Sigmoid colon (tissue), 7 donors: ENCODE data around the gene CFAP46. TPM values are rescaled to one million over a fixed set of nuclear protein-coding genes. Genes with fewer than 3 reads are reported as not detected.

Source experiments
- DNase-seq: peaks from one replicate; pipeline ENCODE4 v3.0.0-alpha.2; 2019
- H3K27ac ChIP-seq, 4 donors: fragments of 200-600 bp; sonication (generic); one replicate each; pipeline ENCODE4 v1.5.1; 2016 to 2019; ENCODE audit warnings: mild to moderate bottlenecking in 1 of 4
- H3K27me3 ChIP-seq, 3 donors: fragments of 200-600 bp; sonication (generic); one replicate each; pipeline ENCODE4 v1.5.1; 2019; ENCODE audit warnings: mild to moderate bottlenecking in 1 of 3
- H3K36me3 ChIP-seq, 4 donors: fragments of 200-600 bp; sonication (generic); one replicate each; pipeline ENCODE4 v1.5.1; 2016 to 2019
- H3K4me1 ChIP-seq, 4 donors: fragments of 200-600 bp; sonication (generic); one replicate each; pipeline ENCODE4 v1.5.1; 2017 to 2019
- H3K4me3 ChIP-seq, 4 donors: fragments of 200-600 bp; sonication (generic); one replicate each; pipeline ENCODE4 v1.5.1; 2017 to 2019; ENCODE audit warnings: mild to moderate bottlenecking in 2 of 4, moderate library complexity in 1 of 4
- H3K9me3 ChIP-seq, 4 donors: fragments of 200-600 bp in 3 of 4; sonication (generic) in 3 of 4; one replicate each; pipeline versions ENCODE4 v1.5.1 to v1.6.1; 2013 to 2019
- EP300 ChIP-seq, 4 donors: sonication (generic); formaldehyde crosslinking; IDR thresholded peaks; one replicate each; pipeline ENCODE4 v1.6.1; 2017; ENCODE audit warnings: antibody characterized with exemption in 4 of 4
- POLR2A ChIP-seq, 2 donors: fragments of 450-650 bp; IDR thresholded peaks; one replicate each; pipeline ENCODE4 v1.6.1; 2016; ENCODE audit warnings: antibody characterized with exemption in 2 of 2, mild to moderate bottlenecking in 2 of 2, moderate library complexity in 2 of 2
- POLR2AphosphoS5 ChIP-seq, 4 donors: sonication (generic); formaldehyde crosslinking; IDR thresholded peaks; one replicate each; pipeline ENCODE4 v1.6.1; 2017; ENCODE audit warnings: antibody characterized with exemption in 4 of 4
- WGBS, 2 donors: extraction: QIAGEN DNeasy Blood & Tissue Kit; methylation state at CpG; one replicate each; pipeline ENCODE4 v1.1.7; 2013; 5-methylcytosine and 5-hydroxymethylcytosine counted together
- intact Hi-C: fragments of 100-400 bp; cut with DNase I; formaldehyde crosslinking; loops from one replicate; pipeline ENCODE4 v1.15.1; 2023
- polyA plus RNA-seq, 3 donors: library from polyadenylated mRNA; stranded (reverse); fragments of 200-250 nt; gene quantifications; one replicate each; pipeline ENCODE4 v1.2.3, GENCODE V29; 2013
- total RNA-seq, 4 donors: library from RNA; depleted of rRNA; stranded (reverse); fragments of >200 nt; gene quantifications; one replicate each; pipeline ENCODE4 v1.1.0, GENCODE V29; 2016
- TF ChIP-seq, protein P1 (sequence below), 4 experiments: fragments of 450-650 bp in 3 of 4; fragments of 200-600 bp in 1 of 4; IDR thresholded peaks; one replicate each; pipeline ENCODE4 v1.5.1; 2016 to 2019; ENCODE audit warnings: antibody characterized with exemption in 4 of 4, mild to moderate bottlenecking in 3 of 4, moderate library complexity in 2 of 4
- donor health status: healthy with polysubstance abuse.
- donor health status: Bipolar disorder and iron deficiency.
- donor health status: healthy.

CFAP46 gene
- total and polyA plus RNA-seq, 7 donors = 0.10 to 1.7 (median 0.38) TPM; not detected in 3

DNA sequence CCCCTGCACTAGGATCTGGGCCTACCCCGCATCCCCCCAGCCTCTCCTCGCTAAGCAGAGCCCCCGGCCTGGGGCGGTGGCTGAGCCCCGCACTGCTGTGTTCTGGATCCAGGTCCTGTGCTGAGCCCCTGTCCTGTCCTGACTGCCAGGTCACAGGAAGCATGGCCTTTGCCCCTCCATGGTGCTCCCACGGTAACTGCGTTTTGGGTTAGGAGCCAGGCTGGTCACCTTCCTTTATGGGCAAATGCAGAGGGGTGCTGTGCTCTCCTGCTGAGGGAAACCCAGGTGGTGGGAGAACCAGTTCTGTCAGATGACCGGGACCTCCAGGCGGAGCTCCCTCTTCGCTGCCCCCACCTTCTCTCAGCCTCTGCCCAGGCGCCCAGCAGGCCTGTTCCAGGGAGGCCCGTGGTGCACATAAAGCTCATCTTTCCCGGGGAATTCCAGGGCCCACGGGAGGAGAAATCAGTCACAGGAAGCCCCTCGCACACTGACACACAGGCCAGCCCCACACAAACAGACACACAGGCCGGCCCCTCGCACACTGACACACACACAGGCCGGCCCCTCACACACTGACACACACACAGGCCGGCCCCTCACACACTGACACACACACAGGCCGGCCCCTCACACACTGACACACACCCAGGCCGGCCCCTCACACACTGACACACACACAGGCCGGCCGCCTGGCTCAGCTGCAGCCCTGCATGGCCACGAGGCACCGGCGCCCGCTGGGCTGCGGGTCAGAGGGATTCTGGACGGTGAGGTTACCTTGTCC is 75.6 kb downstream of the CFAP46 start:
- Histone ChIP-seq H3K36me3 (no peaks in the 10 kb centered on the region), H3K9me3 (no peaks in the 10 kb centered on the region), H3K4me3 (no peak overlapping the region), H3K27me3 (peaks cover 2 to 20% (median 19%) of the 10 kb centered on the region in 3 donors), H3K27ac (no peak overlapping the region), H3K4me1 (no peaks in the 10 kb centered on the region)
- WGBS, 2 donors = 85 to 86% methylated on average over 29 of the region's 29 CpGs
- peak; percentile 38 for DNase-seq
- intact Hi-C loops = no loop called here
- TF ChIP-seq POLR2A (IDR thresholded peaks at IDR 0.05) = no peak
- no peak for TF ChIP-seq POLR2AphosphoS5 (IDR thresholded peaks at IDR 0.05)
- TF ChIP-seq, protein P1, sequence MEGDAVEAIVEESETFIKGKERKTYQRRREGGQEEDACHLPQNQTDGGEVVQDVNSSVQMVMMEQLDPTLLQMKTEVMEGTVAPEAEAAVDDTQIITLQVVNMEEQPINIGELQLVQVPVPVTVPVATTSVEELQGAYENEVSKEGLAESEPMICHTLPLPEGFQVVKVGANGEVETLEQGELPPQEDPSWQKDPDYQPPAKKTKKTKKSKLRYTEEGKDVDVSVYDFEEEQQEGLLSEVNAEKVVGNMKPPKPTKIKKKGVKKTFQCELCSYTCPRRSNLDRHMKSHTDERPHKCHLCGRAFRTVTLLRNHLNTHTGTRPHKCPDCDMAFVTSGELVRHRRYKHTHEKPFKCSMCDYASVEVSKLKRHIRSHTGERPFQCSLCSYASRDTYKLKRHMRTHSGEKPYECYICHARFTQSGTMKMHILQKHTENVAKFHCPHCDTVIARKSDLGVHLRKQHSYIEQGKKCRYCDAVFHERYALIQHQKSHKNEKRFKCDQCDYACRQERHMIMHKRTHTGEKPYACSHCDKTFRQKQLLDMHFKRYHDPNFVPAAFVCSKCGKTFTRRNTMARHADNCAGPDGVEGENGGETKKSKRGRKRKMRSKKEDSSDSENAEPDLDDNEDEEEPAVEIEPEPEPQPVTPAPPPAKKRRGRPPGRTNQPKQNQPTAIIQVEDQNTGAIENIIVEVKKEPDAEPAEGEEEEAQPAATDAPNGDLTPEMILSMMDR (IDR thresholded peaks at IDR 0.05) = no peak
- no peak for TF ChIP-seq EP300 (IDR thresholded peaks at IDR 0.05)

DNA sequence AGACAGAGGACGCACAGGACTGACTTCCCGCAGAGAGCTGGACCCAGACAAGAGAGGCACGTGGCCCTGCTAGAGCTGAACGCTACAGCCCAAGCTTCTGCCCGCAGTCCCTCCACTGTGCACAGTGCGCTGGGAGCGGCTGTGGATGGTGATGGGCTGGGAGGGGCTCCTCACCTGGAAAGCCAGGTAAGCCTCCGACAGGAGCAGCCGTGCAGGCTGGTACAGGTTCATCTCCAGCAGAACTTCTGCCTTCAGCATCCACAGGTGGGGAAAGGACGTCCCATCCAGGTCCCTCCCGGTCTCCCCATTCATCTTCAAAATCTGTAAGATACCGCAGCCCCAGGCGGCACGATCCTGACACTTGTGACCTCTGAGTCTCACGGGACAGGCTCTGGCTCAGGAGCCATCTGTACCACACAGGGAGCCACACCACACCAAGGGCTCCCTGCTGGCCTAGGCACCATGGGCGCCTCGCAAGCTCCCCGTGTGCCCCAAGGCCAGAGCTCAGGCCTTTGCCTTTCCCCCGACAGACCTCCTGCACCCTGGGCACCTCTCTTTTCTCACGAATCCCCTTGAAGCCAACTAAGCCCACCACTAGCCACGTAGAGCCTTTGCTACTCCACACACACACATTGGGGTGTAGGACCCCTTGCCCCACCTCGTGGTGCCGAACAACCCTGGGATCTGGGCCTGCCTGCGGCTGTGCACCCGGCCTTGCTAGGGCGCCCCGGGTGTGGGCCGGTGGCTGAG is 76.3 kb downstream of the CFAP46 start:
- WGBS, 2 donors = 88 to 94% methylated on average over 28 of the region's 28 CpGs
- Histone ChIP-seq H3K4me3 (no peak overlapping the region), H3K4me1 (no peaks in the 10 kb centered on the region), H3K27me3 (peaks cover 2 to 27% (median 26%) of the 10 kb centered on the region in 3 donors), H3K9me3 (no peaks in the 10 kb centered on the region), H3K36me3 (no peaks in the 10 kb centered on the region), H3K27ac (no peak overlapping the region)
- TF ChIP-seq POLR2A (IDR thresholded peaks at IDR 0.05) (no peak), EP300 (IDR thresholded peaks at IDR 0.05) (no peak), POLR2AphosphoS5 (IDR thresholded peaks at IDR 0.05) (no peak)
- TF ChIP-seq, protein P1 (IDR thresholded peaks at IDR 0.05) = no peak
- peak; percentile 54 for DNase-seq
- intact Hi-C loops = no loop called here

DNA sequence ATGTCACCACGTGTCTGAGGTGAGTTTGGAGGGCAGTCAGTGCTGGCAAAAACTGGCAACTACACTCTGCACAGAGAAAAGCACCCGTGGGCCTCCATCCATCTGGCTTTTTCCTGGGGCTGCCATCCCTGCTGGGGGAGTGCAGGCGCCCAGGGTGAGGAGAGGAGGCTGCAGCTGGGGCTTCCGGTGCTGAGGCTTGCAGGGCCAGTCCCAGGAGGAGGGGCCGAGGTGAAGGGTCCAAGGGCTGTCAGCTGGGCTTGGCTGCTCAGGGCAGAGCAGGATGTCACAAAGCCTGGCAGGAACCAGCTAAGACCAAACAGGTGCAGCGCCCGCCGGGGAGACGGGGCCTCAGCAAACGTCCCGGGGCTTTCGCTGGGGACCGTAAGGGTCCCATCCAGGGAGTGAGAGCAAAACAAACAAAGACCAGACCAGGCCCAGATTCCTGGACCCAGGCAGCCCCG is 77.2 kb downstream of the CFAP46 start:
- DNase-seq = peak; percentile 52
- Histone ChIP-seq H3K27ac (no peak overlapping the region), H3K9me3 (no peaks in the 10 kb centered on the region), H3K36me3 (no peaks in the 10 kb centered on the region), H3K27me3 (peaks cover 2 to 27% (median 26%) of the 10 kb centered on the region in 3 donors), H3K4me1 (no peaks in the 10 kb centered on the region), H3K4me3 (no peak overlapping the region)
- intact Hi-C loops = no loop called here
- 21 to 25% methylated on average over 14 of the region's 14 CpGs for WGBS, 2 donors
- TF ChIP-seq EP300 (IDR thresholded peaks at IDR 0.05) = no peak
- TF ChIP-seq, protein P1 (IDR thresholded peaks at IDR 0.05) = no peak
- TF ChIP-seq POLR2AphosphoS5 (IDR thresholded peaks at IDR 0.05) = no peak
- TF ChIP-seq POLR2A (IDR thresholded peaks at IDR 0.05) = no peak

DNA sequence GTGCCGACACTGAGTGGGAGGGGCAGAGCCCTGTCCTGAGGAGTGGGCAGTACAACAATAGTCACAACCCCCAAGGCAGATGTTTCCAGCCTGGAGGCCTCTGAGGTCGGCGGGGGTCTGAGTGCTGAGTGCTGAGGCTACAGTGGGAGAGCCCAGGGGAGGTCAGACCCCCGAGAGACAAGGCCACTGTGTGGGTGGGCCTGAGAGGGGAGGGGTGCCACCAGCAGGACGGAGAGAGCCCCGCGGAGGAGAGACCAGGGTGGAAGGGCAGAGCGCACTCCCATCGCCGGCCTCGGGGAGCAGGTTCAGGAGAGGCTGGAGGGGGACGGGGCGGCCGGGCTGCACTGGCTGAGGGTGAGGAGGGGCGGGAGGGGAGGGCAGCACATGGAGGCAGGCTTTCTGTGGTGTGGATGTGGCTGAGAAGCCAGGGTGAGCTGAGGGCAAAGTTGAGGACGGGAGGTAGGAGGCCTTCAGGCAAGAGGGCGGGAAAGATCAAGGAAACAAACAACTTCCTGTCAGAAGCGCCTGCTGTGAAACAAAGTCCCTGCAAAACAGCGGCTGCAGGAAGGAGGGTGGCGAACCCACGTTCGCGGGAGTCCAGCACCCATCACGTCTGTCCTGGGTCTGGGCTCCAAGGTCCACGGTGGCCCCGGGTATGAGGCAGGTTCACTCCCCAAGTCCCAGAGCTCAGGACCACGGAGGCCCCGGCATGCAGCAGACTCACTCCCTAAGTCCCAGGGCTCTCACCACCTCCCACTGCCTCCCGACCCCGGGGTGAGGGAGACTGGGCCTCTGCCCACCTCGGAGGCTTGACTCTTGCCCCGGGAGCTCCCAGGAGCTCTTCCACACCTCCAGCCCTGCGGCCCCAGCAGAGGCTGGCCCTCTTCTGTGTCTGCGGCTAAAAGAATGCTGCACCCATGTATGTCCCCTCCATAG is 79.6 kb downstream of the CFAP46 start:
- intact Hi-C loops = no loop called here
- H3K27ac ChIP-seq = no peak overlapping the region
- no peak overlapping the region for H3K4me3 ChIP-seq
- no peaks in the 10 kb centered on the region for H3K4me1 ChIP-seq
- H3K9me3 ChIP-seq = no peaks in the 10 kb centered on the region
- 27 to 41% methylated on average over 34 of the region's 34 CpGs for WGBS, 2 donors
- peak; percentile 52 for DNase-seq
- H3K27me3 ChIP-seq = peaks cover 2 to 30% (median 26%) of the 10 kb centered on the region in 3 donors
- TF ChIP-seq, protein P1 (IDR thresholded peaks at IDR 0.05) = no peak
- TF ChIP-seq EP300 (IDR thresholded peaks at IDR 0.05) (no peak), POLR2AphosphoS5 (IDR thresholded peaks at IDR 0.05) (no peak), POLR2A (IDR thresholded peaks at IDR 0.05) (no peak)
- no peaks in the 10 kb centered on the region for H3K36me3 ChIP-seq
